GM21786 (cell line): ENCODE measurements around the gene SYT17.

Source experiments
- ATAC-seq: cut with Tn5 transposase; IDR thresholded peaks from one replicate; pipeline ENCODE4 v1.9.1; 2021; ENCODE audit not compliant: unreplicated experiment

SYT17 gene

GRCh38 chr16:19138601-19139000 lies 29.4 kb upstream of the SYT17 start:
- ATAC-seq: no peak

GRCh38 chr16:19139436-19140091 lies 28.5 kb upstream of the SYT17 start:
- ATAC-seq: no peak

DNA sequence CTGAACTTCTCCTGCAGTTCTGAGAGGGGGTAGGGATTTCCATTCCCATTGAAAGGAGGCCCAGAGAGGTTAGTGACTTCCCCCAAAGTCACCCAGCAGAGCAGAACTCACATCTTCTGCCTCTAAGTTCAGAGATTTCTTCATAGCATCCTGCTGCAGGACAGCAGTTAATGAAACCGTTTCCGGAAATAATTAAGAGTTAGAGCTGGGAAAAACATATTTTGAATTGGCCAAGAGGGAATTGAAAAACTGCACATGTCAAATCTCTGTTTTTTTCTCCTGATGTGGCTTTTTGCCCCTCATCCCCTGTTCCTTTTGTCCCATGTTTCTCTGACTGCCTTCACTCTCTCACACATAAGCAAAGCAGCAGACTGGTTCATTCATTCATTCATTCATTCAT lies 27.6 kb upstream of the SYT17 start:
- ATAC-seq: no peak

DNA sequence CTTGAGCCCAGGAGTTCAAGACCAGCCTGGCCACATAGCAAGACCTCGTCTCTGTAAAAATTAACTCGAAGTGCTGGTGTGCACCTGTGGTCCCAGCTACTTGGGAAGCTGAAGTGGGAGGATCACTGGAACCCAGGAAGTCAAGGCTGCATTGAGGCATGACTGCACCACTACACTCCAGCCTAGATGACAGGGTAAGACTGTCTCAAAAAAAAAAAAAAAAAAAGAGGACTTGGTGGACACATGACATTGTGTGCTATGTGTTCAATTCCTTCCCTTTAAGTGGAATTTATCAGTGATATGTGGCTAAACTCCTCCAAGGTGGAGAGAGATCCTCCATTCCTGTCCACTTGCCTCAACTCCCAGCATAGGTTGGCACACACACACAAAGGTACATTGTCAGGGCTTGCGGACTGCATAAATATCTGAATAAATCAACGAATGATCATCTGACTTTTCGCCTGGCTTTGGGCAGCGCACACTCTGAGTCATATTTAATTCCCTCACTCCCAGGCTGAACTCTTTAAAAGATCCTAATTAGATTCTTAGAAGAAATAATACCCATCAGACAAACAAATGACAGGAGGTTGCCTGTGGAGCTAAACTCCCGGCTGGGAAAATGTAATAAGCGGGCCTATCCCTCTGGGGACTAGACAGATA lies 25.0 kb upstream of the SYT17 start:
- no peak for ATAC-seq

DNA sequence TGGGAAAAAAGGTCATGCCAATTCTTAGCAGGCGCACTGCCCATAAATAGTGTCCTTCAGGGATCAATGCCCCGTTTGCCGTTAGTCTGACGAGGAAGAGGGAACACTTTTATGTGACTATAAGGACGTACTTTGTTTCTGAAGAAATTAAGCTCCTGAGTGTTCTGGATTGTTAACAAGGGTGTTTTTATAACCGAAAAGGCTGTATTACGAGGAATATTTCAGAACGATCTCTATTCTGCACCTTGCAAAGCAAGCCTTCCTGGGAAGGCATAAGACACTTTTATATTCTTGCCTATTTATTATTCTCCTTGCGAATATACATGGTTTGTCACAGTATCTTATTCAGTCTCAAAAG lies 24.5 kb upstream of the SYT17 start:
- ATAC-seq: no peak

DNA sequence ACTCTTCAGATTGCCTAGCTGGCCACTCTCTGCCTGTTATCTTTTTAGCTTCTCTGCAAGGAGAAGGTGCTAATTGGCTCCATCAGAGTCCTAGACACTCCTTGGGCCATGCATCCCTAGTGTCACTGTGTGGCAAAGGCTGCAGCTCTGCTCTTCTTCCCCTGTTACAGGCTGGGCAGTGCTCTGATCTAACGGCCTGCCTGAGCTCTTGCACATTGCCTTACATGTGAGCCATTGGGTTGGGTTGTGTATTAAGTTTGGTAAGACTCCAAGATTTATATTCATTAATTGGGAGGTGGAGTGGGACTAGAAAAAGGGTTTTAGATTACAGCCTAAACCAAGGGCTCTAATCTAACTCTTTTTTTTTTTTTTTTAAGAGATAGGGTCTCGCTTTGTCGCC lies 23.0 kb upstream of the SYT17 start:
- ATAC-seq: no peak

DNA sequence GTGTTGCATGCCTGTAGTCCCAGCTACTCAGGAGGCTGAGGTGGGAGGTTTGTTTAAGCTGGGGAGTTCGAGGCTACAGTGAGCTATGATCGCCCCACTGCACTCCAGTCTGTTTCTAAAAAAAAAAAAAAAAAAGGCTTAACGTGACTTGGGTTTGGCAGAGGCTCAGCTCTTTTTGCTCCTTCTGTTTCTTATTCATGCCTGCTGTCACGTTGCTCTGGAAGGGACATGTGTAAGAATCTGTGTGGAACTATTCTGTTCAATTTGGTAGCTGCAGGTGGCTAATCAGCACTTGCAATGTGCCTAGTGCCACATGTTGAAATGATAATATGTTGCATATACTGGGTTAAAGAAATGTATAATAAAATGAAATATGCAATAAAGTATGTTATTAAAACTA lies 20.9 kb upstream of the SYT17 start:
- no peak for ATAC-seq

GRCh38 chr16:19147627-19148026 lies 20.4 kb upstream of the SYT17 start:
- ATAC-seq: no peak

GRCh38 chr16:19148189-19148588 lies 19.9 kb upstream of the SYT17 start:
- ATAC-seq: no peak

- ATAC-seq: no peak
Observed at GRCh38 chr16:19151310-19151709, 16.7 kb upstream of the SYT17 start.

- ATAC-seq: no peak
Observed at GRCh38 chr16:19152042-19152441, 16.0 kb upstream of the SYT17 start.

GRCh38 chr16:19153876-19154275 lies 14.2 kb upstream of the SYT17 start:
- no peak for ATAC-seq

- ATAC-seq: no peak
Observed at GRCh38 chr16:19162085-19162484, 6.0 kb upstream of the SYT17 start.

- no peak for ATAC-seq
Observed at GRCh38 chr16:19163215-19163614, 4.8 kb upstream of the SYT17 start.

- no peak for ATAC-seq
Observed at GRCh38 chr16:19164285-19164684, 3.8 kb upstream of the SYT17 start.

GRCh38 chr16:19165101-19165500 lies 2.9 kb upstream of the SYT17 start:
- ATAC-seq: no peak

GRCh38 chr16:19166500-19166899 lies 1.5 kb upstream of the SYT17 start:
- ATAC-seq: no peak

DNA sequence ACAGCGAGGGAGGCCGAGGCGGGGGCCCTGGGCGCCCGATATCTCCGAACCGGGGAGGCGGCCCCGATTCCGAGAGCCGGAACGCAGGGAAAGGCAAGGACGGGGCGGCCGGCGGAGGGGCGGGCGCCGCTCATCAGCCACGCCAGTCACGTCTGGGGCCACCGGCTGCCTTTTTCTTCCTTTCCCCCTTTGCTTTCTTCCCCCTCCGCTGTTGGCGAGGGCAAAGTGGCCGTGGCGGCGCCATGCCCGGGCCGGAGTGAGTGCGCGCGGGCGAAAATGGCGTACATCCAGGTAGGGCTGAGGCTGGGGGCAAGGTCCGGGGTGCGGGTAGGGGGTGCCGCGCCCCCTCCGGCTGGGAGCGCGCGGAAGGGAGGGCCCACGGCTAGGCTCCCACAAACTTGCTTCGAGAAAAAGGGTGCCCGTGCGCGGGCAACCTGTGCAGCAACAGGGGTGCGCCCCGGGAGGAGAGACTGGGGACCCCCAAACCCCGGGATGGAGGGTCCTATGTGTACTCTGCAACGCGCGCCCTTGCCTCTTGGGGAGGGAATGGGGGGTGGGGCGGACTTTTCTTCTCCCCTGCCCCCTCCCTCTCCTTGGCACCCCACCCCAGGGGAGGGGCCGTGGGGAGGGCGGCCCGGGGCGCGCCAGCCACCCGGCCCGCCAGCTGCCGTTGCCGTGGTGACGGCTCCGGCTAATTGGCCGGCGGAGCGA lies 486 bp downstream of the SYT17 start:
- no peak for ATAC-seq

DNA sequence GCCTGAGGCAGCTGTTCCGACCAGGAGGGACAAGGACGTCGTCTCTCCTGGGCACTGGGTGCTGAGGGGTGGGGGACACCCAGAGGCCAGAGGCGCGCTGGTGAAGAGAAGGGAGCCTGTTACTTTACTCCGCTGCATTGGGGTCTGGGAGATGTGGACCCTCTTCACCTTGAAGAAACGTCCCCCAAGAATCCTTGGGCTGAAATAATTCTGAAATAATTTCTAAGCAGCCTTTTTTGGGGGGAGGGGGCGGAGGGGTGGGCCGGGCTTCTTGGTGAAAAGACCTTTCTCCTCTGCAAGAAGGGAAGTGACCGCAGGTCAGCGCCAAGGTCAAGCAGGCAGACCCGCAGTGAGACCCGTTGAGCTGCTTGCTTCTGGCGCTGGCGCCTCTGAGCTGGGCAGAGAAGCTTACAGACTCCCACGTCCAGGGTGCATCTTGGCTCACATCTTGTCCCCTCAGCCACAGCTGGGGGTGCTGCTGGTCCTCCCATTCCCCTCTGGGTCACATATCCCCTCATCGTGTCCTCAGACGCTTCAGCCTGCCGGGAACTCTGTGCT lies 1.1 kb downstream of the SYT17 start:
- ATAC-seq: no peak

DNA sequence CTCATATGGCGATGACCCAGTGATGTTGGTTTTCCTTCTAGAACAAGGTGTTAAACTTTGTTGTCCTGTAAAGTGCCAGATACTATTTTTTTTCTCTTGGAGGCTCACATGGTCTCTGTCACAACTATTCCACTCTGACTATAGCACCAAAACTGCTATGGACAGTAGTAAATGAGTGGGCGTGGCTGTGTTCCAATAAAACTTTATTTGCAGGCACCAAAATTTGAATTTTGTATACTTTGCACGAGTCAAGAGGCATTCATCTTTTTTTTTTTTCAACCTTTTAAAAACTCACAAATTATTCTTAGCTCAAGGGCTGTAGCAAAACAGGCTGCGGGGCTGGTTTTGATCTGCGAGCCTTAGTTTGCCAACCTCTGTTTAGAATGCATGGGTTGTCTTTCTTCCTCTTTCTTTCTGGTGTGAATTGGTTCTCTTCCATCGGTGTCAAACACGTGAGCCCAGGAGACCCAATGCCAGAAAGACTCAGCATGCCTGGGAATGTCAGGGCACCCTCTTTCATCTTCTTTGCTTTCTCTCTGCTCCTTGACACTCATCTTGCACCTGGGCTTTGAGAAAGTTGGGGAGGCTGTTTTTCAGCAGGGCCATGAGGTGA lies 2.1 kb downstream of the SYT17 start:
- ATAC-seq: no peak

DNA sequence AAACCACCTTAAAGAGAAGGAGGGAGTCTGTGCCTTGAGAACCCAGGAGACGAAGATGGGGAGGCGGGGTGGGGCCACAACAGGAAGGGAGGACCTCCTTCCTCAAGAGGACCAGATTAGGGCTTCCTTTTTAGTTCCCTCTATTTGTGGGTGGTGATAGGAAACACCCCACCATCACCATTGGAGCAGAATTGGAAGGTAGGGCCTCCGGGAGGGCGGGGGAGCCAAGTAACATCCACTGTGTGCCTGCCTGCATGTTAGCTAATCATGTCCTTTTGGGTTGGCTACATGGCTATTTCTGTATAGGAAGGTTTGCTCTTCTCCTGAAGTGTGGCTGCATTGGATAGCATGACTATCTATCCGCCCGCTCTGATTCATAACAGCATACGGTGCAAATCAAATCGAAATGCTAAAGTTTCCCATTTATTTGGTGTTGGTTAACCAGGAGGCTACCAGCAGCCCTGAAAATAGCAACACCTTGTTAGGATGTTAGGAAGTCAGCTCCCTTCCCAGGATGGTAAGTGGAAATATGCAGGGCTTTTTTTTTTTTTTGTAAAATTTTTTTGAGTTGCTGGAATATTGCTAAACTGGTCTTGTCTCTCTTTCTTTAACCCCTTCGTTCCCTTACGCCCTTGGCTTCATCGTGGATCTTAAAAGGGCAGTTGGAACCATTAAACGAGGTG lies 4.2 kb downstream of the SYT17 start:
- ATAC-seq: no peak
